IPS DF 6.9 (cell line): ENCODE data around the gene HSDL1.

Experiments used
- DNase-seq: peaks from one replicate; pipeline ENCODE4 v3.0.0-alpha.2; 2013; ENCODE audit warnings: low read depth, low spot score
- H3K27ac ChIP-seq: one replicate; pipeline ENCODE4 v1.5.1; 2013; ENCODE audit warnings: low read length, control low read depth
- H3K27me3 ChIP-seq: 2 replicates; pipeline ENCODE4 v1.6.1; 2013; ENCODE audit warnings: mild to moderate bottlenecking, low read length; ENCODE audit not compliant: control insufficient read depth, insufficient read depth
- H3K36me3 ChIP-seq: 2 replicates; pipeline ENCODE4 v1.6.1; 2013; ENCODE audit warnings: low read length; ENCODE audit not compliant: control insufficient read depth, insufficient read depth
- H3K4me1 ChIP-seq: 2 replicates; pipeline ENCODE4 v1.6.1; 2013; ENCODE audit warnings: low read length; ENCODE audit not compliant: control insufficient read depth, insufficient read depth
- H3K4me3 ChIP-seq: 2 replicates; pipeline ENCODE4 v1.5.1; 2013; ENCODE audit warnings: mild to moderate bottlenecking, low read length
- H3K9me3 ChIP-seq: 2 replicates; pipeline ENCODE4 v1.6.1; 2013; ENCODE audit warnings: low read length, inconsistent platforms; ENCODE audit not compliant: control insufficient read depth, insufficient read depth
- WGBS: extraction: QIAGEN DNeasy Blood & Tissue Kit; methylation state at CpG from one replicate; pipeline ENCODE4 v1.1.7; 2013; ENCODE audit warnings: mixed read lengths, missing lambda C conversion rate; ENCODE audit not compliant: insufficient read length, insufficient coverage; 5-methylcytosine and 5-hydroxymethylcytosine counted together

The HSDL1 gene

DNA sequence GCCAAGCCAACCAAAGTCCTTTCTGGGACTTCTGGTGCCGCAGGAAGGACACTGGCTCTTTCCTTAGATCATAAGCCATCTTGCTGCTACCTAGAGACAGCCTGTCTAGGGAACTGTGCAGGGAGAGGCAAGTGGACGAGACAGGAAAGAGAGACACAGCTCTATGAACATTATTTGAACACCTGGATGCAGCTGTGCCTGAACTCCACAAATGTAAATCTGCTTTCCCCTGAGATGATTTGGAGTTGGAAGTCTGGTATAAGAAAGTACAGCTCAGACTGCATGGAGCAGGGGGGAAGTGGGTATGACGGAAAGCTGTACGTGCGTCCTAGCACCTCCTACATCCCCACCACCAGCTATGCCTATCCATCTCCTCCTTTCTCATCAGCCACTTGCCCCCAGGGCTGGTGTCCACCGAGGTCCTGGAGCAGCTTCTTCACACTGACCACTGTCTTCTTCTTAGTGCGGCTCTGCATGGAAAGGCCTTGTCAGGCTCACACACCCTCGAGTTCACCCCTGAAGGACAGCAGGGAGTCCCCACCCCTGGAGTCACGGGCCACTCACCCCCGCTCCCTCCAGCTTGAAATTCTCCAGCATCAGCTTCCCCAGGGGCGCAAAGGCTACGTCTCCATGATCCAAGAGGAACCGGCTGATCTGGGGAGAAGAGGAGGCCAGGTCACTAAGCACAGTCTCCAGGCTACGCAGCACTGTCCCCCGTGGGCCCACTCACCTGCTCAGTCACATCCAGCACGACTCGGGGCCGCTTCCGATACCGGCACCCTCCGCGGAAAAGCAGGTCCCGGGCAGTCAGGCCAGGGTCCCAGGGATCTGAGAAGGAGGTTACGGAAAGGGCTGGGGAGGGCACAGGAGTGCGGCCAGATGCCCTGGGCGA is 37.9 kb upstream of the HSDL1 start:
- Histone ChIP-seq H3K36me3 (peaks cover 51% of the 10 kb centered on the region), H3K27ac (no peak overlapping the region), H3K9me3 (no peaks in the 10 kb centered on the region), H3K4me1 (no peaks in the 10 kb centered on the region), H3K27me3 (no peaks in the 10 kb centered on the region), H3K4me3 (no peak overlapping the region)
- DNase-seq, result no peak
- WGBS, result no CpG with 5 or more reads among the region's 26 CpGs

DNA sequence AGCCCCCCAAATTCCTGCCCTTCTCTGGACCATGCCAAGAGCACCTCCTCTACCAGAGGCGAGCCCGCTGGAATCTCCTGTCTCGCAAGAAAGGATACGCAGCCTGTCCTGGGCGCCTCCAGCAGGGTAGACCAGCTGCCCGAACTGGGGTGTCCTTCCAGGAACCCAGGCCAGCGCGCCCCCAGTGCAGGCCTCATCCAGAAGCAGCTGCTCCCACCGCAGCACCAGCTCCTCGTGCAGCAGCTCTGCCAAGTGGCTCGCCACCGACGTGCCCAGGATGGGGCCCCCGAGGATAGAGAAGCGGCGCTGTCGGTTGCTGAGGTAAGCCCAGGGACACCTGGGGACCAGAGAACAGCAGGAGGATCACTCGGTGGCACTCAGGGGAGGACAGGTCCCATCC is 37.1 kb upstream of the HSDL1 start:
- Histone ChIP-seq H3K36me3 (peaks cover 51% of the 10 kb centered on the region), H3K27me3 (no peaks in the 10 kb centered on the region), H3K4me3 (no peak overlapping the region), H3K4me1 (no peaks in the 10 kb centered on the region), H3K27ac (no peak overlapping the region), H3K9me3 (no peaks in the 10 kb centered on the region)
- WGBS, result no CpG with 5 or more reads among the region's 18 CpGs
- no peak for DNase-seq

DNA sequence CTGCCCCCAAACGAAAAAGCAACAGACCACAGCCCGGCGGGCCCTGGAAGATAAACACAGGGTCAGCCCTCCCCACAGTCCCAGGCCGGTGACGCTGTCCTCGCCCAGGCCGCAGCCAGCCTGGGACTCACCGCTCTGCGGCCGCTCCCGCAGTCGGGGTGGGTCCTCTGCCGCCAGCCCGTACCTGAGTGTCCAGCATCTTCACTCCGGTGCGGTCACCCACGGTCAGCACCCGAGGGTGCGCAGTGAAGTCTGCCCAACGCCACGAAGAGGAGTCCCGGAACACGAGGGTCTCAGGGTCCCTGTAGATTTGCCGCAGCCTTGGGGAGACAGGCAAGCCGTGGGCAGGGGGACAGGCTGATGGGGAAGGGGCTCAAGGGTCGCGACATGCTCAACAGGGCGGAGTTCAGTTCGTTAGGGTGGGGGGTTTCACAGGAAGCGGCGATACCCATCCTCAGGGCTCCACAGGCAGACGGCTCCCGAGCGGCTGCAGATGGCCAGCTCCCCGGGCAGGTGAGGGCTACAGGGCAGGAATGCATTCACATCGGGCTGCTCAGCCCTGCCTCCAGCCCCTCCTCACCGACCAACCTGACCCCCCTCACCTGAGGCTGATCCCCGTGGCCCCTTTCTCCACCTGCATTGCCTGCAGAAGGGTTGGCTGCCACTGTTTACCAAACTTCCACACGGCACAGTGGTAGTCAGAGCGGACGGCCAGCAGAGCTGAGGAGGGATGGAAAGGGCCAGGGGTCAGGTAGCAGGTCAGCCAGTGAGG is 36.4 kb upstream of the HSDL1 start:
- no peaks in the 10 kb centered on the region for H3K9me3 ChIP-seq
- H3K4me3 ChIP-seq, result no peak overlapping the region
- no peaks in the 10 kb centered on the region for H3K4me1 ChIP-seq
- DNase-seq, result no peak
- peaks cover 51% of the 10 kb centered on the region for H3K36me3 ChIP-seq
- H3K27me3 ChIP-seq, result no peaks in the 10 kb centered on the region
- WGBS, result no CpG with 5 or more reads among the region's 41 CpGs
- no peak overlapping the region for H3K27ac ChIP-seq

DNA sequence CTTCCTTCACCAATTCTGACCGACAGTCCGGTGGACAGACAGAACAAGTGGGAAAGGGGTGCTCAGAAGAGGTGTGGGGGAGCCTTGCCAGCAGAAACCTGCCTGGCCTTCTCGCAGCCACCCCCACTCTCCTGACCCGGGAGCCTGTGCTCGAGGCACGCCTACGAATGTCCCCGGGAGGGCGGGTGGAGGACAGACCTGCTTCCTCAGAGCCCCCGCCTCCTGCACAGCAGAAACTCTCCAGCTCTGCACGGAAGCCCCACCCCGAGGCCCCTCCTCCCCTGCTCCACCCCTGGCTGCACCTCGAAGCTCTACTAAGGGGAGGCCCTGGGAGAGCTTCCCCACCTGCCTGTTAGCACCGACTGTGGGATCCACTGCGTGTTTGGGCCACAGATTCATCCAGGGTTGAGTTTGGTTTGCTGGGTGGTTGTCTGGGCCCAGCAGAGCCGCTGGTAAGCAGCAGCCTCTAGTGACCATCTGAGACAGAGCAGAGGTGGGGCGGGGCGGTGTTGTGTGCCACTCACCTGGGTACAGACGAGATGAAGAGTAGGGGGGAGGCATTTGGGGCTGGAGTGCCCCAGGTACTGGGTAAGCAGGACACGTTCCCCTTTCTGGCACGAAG is 35.7 kb upstream of the HSDL1 start:
- Histone ChIP-seq H3K4me3 (no peak overlapping the region), H3K9me3 (no peaks in the 10 kb centered on the region), H3K4me1 (no peaks in the 10 kb centered on the region), H3K36me3 (peaks cover 51% of the 10 kb centered on the region), H3K27ac (no peak overlapping the region), H3K27me3 (no peaks in the 10 kb centered on the region)
- DNase-seq, result no peak
- no CpG with 5 or more reads among the region's 21 CpGs for WGBS

DNA sequence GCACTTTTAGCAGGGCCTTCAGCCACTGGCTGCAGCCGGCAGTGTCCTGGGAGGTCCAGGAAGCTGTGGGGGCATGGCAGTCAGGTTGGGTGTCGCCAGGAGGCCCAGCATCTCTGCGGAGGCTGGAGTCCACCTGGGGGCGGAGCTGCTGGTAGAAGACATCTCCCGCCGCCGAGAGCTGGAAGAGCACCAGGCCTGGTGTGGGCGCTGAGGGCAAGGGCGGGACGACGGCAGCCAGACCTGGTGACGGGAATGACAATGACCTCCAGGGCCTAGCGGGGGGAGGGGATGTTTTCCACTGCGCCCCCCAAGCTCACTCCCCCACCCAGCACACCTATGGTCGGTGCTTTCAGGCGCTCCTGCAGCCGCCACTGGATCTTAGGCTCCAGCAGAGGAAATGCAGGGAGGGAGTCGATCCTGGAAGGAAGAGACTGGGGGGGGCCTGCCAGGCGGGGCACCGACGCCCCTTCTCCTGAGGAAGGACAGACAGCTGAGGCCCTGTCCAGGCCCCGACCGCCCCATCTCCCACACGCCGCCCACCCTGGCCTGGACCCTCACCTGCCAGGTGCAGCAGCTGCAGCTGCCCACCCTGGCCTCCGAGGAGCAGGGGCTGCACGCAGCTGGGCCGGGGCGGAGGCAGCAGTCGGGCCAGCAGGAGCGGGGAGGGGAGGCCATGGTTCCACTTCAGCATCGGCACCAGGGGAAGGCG is 34.8 kb upstream of the HSDL1 start:
- WGBS, result no CpG with 5 or more reads among the region's 33 CpGs

DNA sequence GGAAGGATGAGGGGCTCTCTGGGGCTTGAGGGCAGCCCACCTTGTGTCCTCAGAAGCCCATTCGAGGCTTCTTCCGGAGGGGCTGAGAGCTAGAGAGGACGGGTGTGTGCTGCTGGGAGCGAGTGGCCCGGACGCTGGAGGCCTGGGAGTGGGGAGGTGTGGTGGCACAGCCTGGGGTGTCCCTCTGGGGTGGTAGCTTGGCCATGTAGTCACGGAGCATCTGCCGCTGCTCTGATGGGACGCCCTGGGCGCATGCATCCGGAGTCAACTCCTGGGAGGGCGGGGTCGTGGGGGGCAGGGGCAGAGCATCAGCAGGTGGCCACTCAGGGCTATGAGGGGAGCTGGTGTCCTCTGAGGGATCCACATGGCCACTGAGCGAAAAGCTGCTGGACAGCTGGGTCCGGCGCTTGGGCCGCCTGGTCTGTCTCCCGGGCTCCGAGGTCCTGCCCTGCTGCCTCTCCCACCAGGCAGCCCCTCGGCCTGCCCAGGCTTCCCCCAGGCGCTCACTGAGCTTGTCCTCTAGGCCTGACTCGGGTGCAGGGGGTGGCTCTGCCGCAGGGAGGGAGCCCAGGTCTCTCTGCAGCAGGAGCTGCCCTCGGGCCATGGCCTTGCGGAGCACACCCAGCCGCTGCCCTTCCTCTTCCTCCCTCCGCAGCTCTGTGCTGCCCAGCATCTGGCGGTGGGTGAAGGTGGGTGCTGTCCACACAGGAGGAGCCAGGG is 34.1 kb upstream of the HSDL1 start:
- H3K36me3 ChIP-seq, result peaks cover 47% of the 10 kb centered on the region
- no peak overlapping the region for H3K4me3 ChIP-seq
- no peaks in the 10 kb centered on the region for H3K27me3 ChIP-seq
- H3K9me3 ChIP-seq, result no peaks in the 10 kb centered on the region
- H3K27ac ChIP-seq, result no peak overlapping the region
- no CpG with 5 or more reads among the region's 28 CpGs for WGBS
- H3K4me1 ChIP-seq, result peaks cover 2% of the 10 kb centered on the region; the same call in 1 of the 2 replicates
- no peak for DNase-seq

More for the DNA sequence above, 34.8 kb upstream of the HSDL1 start:
- DNase-seq, result no peak
- Histone ChIP-seq H3K4me1 (peaks cover 2% of the 10 kb centered on the region; the same call in 1 of the 2 replicates), H3K4me3 (no peak overlapping the region), H3K27me3 (no peaks in the 10 kb centered on the region), H3K27ac (no peak overlapping the region), H3K36me3 (peaks cover 50% of the 10 kb centered on the region), H3K9me3 (no peaks in the 10 kb centered on the region)

DNA sequence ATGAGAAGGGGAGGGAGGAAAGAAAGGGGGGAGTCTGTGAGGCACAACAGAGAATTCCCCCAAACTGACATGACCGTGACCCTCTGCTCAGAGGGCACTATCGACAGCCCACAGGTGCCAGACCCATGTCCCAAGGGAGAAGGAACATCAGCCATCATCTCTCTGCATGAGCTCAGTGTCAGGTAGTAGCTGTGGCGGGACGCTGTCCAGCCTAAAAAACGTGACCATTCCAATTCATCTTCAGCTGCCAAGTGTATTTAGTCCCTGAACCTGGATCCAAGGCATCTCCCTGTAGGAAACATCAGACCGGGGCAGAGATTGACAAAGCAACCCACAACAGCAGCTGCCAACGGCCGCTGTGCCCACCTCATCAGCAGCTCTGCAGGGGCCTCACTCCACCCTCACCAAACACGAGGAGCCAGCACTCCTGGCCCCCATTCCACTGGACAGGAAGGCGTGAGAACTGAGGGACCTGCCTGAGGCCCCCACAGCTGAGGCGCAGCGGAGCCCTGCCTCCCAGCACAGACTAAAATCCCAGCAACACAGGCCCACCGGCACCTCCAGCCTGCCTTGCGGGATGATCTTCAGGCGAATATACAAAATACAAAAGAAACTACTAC is 33.3 kb upstream of the HSDL1 start:
- Histone ChIP-seq H3K9me3 (no peaks in the 10 kb centered on the region), H3K4me3 (no peak overlapping the region), H3K27me3 (no peaks in the 10 kb centered on the region), H3K27ac (no peak overlapping the region), H3K4me1 (peaks cover 2% of the 10 kb centered on the region; the same call in 1 of the 2 replicates), H3K36me3 (peaks cover 47% of the 10 kb centered on the region)
- no peak for DNase-seq
- no CpG with 5 or more reads among the region's 15 CpGs for WGBS

DNA sequence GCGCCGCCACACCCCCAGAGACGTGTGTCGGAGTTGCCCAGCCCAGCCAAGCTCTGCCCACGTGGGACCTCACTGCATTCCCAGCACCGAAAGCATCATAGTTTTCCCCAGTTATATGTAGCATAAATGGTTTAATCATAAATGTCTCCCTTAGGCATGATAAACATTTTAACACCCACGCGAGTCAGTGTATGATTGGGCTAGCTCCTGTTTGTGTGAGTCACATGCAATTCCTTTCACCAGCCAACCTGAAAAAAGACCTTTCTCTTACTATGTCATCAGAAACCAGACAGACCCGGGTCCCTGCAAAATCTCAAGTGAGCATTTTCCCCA is 32.7 kb upstream of the HSDL1 start:
- H3K36me3 ChIP-seq, result peaks cover 43% of the 10 kb centered on the region
- H3K4me1 ChIP-seq, result peaks cover 2% of the 10 kb centered on the region; the same call in 1 of the 2 replicates
- H3K27me3 ChIP-seq, result no peaks in the 10 kb centered on the region
- WGBS, result no CpG with 5 or more reads among the region's 9 CpGs
- no peak for DNase-seq
- H3K4me3 ChIP-seq, result no peak overlapping the region
- no peak overlapping the region for H3K27ac ChIP-seq
- H3K9me3 ChIP-seq, result no peaks in the 10 kb centered on the region

DNA sequence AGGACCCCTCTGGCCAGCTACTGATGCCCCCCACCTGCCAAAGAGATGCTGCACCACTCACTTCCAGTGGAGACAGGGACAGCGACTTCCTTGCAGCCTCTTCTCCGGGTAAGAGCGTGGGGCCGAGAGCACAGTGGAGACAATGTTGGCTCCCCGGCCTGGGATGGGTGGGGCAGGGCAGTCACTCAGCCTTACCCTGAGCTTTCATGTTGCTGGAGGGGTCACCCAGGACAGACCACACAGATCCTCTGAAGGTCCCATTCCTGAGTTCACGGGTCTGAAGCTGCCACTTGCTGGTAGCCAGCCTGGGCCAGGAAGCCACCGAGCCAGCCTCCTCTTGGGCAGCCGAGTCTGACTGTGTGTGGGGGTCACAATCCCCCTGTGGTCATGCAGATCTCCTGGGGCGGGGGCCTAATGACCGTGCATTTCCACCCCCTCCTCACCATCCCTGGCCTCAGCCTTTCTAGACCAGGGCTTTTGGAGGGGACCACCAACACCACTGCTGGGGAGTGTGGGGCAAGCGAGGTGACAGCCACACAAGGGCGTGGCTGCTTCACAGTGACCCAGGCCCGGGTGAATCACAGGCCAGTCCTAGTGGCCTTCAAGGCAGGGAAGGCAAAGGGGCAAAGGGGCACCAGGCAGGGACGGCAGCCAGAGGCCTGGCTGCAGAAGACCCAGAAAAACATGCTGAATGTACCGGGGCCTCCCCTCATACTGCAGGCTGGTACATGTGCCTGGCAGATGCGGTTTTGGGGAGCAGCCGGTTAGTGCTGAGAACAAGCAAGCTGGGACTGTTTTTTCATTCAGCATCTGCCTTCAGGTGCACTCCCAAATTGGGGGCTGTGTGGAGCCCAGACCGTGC is 31.4 kb upstream of the HSDL1 start:
- Histone ChIP-seq H3K9me3 (no peaks in the 10 kb centered on the region), H3K27me3 (no peaks in the 10 kb centered on the region), H3K4me3 (no peak overlapping the region), H3K4me1 (peaks cover 2% of the 10 kb centered on the region; the same call in 1 of the 2 replicates), H3K36me3 (peaks cover 30% of the 10 kb centered on the region), H3K27ac (no peak overlapping the region)
- DNase-seq, result no peak
- no CpG with 5 or more reads among the region's 18 CpGs for WGBS
